GM18873 (cell line): Measurements from ENCODE around the gene HMMR.

ENCODE experiments used
- ATAC-seq: cut with Tn5 transposase; IDR thresholded peaks from one replicate; pipeline ENCODE4 v1.9.1; 2021; ENCODE audit warnings: mild to moderate bottlenecking, moderate library complexity, moderate number of reproducible peaks; ENCODE audit not compliant: unreplicated experiment, low FRiP score

Gene HMMR

GRCh38 chr5:163456029-163456589, 4.3 kb upstream of the HMMR start:
- no peak for ATAC-seq

- no peak for ATAC-seq
Measured at GRCh38 chr5:163456840-163457239, 3.6 kb upstream of the HMMR start.

- no peak for ATAC-seq
Measured at GRCh38 chr5:163458778-163459385, 1.6 kb upstream of the HMMR start.

GRCh38 chr5:163459462-163459818, 992 bp upstream of the HMMR start:
- peak; percentile 3 for ATAC-seq

GRCh38 chr5:163459819-163460561, 442 bp upstream of the HMMR start, which contains the start of gene NUDCD2:
Gene NUDCD2, minus strand, starts transcription at chr5:163460102. Its CDS starts 52 bp downstream, at chr5:163460050.
- peak; percentile 83 for ATAC-seq

- no peak for ATAC-seq
Measured at GRCh38 chr5:163463063-163463435, 2.6 kb downstream of the HMMR start.

- no peak for ATAC-seq
Measured at GRCh38 chr5:163467682-163468081, 7.2 kb downstream of the HMMR start.

- peak; percentile 75 for ATAC-seq
Measured at GRCh38 chr5:163473635-163474243, 13.3 kb downstream of the HMMR start.

- no peak for ATAC-seq
Measured at GRCh38 chr5:163475411-163475810, 15.0 kb downstream of the HMMR start.

GRCh38 chr5:163478126-163478981, 17.9 kb downstream of the HMMR start:
- ATAC-seq, result no peak

GRCh38 chr5:163478982-163479271, 18.5 kb downstream of the HMMR start:
- ATAC-seq, result no peak

- no peak for ATAC-seq
Measured at GRCh38 chr5:163489055-163489744, 28.8 kb downstream of the HMMR start.

GRCh38 chr5:163489745-163490075, 29.3 kb downstream of the HMMR start:
- ATAC-seq, result no peak

- no peak for ATAC-seq
Measured at GRCh38 chr5:163496286-163496685, 35.9 kb downstream of the HMMR start.

GRCh38 chr5:163497315-163497714, 36.9 kb downstream of the HMMR start:
- ATAC-seq, result no peak

- ATAC-seq, result no peak
Measured at GRCh38 chr5:163498886-163499285, 38.5 kb downstream of the HMMR start.

- ATAC-seq, result no peak
Measured at GRCh38 chr5:163502521-163502920, 42.1 kb downstream of the HMMR start.

- ATAC-seq, result no peak
Measured at GRCh38 chr5:163503106-163504078, 43.0 kb downstream of the HMMR start.
